HG03139 (cell line): ENCODE measurements around the gene CCL25.

ENCODE experiments used
- ATAC-seq: cut with Tn5 transposase; IDR thresholded peaks from one replicate; pipeline ENCODE4 v1.9.1; 2021; ENCODE audit not compliant: unreplicated experiment

Gene CCL25

DNA sequence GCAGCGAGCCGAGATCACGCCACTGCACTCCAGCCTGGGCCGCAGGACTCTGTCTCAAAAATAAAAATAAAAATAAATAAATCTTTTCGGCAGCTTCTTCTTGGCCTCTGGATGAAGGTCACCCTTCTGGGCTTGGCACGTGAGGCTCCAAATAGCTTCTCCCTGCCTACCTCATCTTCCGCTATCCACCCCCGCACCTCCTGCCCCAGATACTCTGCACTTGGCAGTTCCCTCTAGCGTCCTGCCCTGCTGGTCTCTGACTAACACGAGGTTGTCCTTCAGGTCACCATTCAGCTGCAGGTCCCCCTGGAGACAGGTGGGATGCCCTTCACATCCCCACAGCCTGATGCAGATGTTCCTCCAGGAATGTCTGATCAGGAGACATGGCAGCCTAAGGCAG lies 8.5 kb upstream of the CCL25 start:
- ATAC-seq, result no peak

DNA sequence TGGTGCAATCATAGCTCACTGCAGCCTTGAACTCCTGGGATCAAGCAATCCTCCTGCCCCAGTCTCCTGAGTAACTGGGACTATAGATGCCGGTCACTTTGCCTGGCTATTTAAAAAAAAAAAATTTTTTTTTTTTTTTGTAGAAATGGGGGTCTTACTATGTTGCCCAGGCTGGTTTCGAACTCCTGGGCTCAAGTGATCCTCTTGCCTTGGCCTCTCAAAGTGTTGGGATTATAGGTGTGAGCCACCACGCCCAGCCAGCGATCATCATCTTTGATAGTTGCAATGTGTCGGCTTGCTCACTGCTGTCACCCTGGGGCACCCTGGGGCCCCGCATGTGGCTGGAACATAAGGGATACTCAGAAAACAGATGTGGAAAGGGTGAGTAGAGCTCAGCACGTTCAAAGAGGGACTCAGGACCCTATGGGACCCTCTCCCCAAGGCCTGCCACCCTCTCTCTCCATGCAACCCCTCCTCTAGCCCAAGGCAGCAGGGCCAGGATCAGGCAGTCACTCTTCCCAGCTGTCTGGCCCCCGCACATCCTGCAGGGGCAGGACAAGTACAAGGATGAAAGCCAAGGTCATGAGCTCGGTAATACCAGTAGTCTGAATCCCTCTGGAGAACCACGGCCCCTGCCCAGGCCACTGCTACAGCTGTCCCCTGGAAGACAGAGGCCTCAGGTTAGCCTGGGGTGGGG lies 6.5 kb upstream of the CCL25 start:
- no peak for ATAC-seq

- no peak for ATAC-seq
Measured at GRCh38 chr19:8046569-8047165, 5.9 kb upstream of the CCL25 start.

- peak; percentile 73 for ATAC-seq
Measured at GRCh38 chr19:8050274-8051096, 2.1 kb upstream of the CCL25 start.

- no peak for ATAC-seq
Measured at GRCh38 chr19:8054169-8054568, 1.6 kb downstream of the CCL25 start.

- no peak for ATAC-seq
Measured at GRCh38 chr19:8056533-8056932, 4.0 kb downstream of the CCL25 start.

DNA sequence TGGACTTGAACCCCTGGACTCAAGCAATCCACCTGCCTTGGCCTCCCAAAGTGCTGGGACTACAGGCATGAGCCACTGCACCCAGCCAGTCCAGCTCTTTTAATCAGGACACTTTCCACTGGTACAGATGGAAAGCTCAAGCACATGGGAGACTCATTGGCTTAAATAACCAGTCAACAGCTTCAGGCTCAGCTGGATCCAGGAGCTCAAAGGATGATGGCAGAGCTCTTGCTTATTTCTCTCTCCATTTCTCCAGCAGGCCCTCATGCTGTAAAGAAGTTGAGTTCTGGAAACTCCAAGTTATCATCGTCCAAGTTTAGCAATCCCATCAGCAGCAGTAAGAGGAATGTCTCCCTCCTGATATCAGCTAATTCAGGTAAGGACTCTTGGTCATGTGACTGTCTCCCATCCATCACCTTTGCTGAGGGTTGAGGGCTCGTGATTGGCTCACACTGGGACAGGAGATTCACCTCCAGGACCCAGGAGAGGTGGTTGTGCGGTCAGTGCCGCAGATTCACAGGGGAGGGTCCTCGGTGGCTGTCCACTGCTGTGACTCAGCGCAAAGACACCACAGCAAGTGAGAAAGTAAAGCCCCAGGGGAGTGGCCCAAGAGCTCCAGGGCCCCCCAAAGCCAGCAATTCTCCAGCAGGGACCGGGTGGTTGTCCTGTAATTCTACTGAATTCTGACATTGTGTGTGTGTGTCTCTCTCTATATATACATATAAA lies 5.1 kb downstream of the CCL25 start:
- ATAC-seq, result no peak

DNA sequence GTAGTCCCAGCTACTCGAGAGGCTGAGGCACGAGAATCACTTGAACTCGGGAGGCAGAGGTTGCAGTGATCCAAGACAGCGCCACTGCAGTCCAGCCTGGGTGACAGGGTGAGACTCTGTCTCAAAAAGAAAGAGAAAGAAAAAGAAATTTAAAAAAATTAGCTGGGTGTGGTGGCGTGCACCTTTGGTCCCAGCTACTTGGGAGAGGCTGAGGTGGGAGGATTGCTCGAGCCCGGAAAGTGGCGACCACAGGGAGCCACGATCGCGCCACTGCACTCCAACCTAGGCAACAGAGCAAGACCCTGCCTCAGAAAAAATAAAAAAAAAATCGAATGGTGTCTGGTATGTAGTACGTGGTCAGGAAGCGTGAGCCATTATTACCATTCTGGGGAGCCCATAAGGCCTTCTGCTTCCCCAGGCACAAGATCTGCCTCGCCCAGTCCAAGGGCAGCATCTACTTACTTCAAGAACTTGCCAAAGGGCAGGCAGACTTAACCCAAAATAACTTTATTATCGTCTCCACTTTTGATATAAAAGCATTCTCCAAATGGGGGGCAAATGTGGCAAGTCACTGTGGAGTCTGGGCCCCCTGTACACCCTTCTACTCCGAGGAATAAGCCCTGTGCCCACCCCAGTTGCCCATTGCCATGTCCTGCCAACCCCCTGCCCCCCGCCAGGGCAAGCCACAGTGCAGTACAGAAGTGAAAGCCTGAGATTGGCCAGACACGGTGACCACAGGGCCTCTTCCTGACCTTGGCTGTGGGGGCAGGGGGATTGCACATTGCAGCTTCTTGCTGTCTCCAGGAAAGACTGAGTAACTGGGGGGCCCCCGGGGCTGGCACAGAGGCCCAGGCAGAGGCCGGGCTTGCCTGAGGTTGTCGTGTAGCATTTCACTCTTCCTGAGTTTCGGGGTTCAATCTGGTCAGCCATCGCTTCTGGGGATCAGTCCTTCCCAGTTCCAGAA lies 12.6 kb downstream of the CCL25 start:
- no peak for ATAC-seq

DNA sequence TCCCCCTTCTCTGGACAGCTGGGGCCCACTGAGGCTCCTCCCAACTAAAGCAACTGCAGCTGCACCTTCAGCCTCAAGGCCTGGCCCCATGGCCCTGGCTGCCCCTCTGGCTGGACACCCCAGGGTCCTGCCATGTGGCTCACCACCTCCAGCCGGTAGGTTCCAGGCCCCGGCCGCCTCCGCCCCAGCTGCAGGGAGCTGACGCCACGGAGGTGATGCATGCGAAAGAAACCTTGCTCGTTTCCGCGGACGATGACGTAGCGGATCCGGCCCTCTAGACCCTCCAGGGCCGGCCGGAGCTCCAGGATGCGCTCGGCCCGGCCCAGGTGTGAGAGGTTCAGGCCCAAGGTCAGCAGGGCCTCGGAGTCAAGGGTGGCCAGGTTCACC lies 13.3 kb downstream of the CCL25 start:
- no peak for ATAC-seq

- no peak for ATAC-seq
Measured at GRCh38 chr19:8069096-8069973, 16.8 kb downstream of the CCL25 start.

- ATAC-seq, result no peak
Measured at GRCh38 chr19:8071912-8072311, 19.4 kb downstream of the CCL25 start.

DNA sequence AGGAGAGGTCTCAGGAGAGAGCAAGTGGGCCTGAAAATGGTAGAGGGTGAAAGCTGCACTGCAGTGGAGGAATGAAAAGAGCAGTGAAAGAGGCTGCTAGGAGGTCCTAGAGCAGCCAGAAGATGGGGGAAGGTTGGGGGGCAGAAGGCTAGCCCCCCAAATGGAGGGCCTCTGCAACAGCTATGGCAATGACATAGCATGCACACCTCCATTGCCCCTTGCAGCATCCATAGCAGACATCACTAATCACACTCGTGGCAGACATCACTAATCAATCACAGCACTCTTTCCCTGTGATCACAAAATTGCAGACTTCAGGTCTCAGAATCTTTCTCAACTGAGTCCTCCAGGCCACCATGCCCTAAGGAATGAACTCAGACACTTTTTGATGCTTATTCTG lies 21.9 kb downstream of the CCL25 start:
- ATAC-seq, result no peak

DNA sequence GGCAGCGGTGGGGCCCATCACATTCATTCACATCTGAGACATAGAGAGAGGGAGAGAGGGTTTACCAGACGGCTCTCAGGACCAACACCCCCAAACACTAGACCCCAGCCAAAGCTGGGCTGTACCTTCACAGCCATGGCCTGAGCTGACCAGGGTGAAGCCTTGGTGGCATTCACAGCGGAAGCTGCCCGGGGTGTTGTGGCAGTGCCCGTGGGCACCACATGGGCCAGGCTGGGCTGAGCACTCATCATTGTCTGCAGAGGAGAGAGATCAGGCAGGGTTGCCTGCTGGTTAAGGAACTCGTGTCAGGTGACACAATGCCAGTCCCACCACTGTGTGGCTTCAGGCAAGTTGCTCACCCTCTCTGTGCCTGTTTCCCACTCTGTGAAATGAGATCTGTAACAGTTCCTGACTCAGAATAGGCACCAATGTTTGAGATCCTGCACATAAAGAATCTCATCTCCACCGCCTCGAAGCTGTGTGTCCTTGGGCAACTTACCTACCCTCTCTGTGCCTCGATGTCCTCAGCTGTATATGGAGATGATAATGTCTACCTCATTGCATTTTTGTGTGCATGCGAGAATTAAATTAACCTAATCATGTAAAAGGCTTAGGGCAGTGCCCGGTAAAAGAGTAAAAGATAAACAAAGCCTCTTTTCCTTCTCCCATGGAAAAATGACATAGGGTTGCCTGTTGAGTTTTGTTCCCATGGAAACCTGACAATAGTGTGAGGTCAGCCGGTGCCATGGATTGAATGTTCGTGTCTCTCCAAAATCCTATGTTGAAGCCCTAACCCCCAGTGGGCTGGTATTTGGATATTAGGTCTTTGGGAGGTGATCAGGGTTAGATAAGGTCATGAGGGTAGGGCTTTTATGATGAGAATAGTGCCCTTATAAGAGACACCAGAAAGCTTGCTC lies 22.9 kb downstream of the CCL25 start:
- no peak for ATAC-seq

- ATAC-seq, result no peak
Measured at GRCh38 chr19:8079988-8080387, 27.4 kb downstream of the CCL25 start.

DNA sequence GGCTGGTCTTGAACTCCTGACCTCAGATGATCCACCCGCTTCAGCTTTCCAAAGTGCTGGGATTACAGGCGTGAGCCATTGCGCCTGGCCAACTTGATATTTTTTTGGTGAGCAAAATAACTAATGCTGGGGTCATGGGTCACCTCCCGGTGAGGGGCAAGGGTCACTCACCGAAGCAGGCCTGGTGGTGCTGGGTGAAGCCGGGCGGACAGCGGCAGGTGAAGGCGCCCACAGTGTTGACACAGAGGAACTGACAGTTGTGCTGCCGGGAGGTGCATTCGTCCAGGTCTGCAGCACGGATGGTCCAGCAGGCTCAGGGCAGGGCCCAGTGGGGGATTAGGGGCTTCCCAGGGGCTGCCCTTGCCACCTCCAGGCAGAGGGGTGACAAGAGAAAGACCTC lies 28.3 kb downstream of the CCL25 start:
- no peak for ATAC-seq

- no peak for ATAC-seq
Measured at GRCh38 chr19:8081569-8082550, 29.3 kb downstream of the CCL25 start.

GRCh38 chr19:8083141-8083540 lies 30.6 kb downstream of the CCL25 start:
- ATAC-seq, result no peak
